HG03558 (cell line): ENCODE data around the gene RAB4B.
A peak's percentile ranks its signal among the peaks of the same experiment; 100 is the strongest.
"Not testable (repeated sequence)": the region's sequence is repeated elsewhere in the genome, so short reads cannot be mapped to it uniquely, and the experiment has no call there.

Experiments
- ATAC-seq: cut with Tn5 transposase; IDR thresholded peaks from one replicate; pipeline ENCODE4 v1.9.1; 2021; ENCODE audit warnings: moderate number of reproducible peaks; ENCODE audit not compliant: unreplicated experiment; ENCODE audit errors: extremely low read depth

RAB4B gene

GRCh38 chr19:40750058-40750873, 27.8 kb upstream of the RAB4B start, which contains the start of gene ACTMAP:
Gene ACTMAP, minus strand, starts transcription at chr19:40750477. Its CDS starts 674 bp downstream, at chr19:40749803.
- ATAC-seq: peak; percentile 68

GRCh38 chr19:40750874-40751537, 27.0 kb upstream of the RAB4B start, which contains the start of gene SNRPA:
Gene SNRPA, plus strand, starts transcription at chr19:40751203. Its CDS starts 206 bp downstream, at chr19:40751409.
- peak; percentile 21 for ATAC-seq

- no peak for ATAC-seq
These were observed 25.7 kb upstream of the RAB4B start for GRCh38 chr19:40752257-40752781.

- ATAC-seq: no peak
These were observed 23.3 kb upstream of the RAB4B start for GRCh38 chr19:40754611-40755247.

DNA sequence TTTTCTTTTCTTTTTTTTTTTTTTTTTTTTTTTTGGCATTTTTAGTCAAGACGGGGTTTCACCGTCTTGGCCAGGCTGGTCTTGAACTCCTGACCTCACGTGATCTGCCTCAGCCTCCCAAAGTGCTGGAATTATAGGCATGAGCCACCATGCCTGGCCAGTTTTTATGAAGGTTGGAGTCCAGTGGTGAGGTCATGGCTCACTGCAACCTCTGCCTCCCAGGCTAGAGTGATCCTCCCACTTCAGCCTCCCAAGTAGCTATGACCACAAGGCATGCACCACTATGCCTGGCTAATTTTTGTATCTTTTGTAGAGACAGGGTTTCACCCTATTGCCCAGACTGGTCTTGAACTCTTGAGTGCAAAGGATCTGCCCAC, 22.8 kb upstream of the RAB4B start:
- ATAC-seq: no peak

DNA sequence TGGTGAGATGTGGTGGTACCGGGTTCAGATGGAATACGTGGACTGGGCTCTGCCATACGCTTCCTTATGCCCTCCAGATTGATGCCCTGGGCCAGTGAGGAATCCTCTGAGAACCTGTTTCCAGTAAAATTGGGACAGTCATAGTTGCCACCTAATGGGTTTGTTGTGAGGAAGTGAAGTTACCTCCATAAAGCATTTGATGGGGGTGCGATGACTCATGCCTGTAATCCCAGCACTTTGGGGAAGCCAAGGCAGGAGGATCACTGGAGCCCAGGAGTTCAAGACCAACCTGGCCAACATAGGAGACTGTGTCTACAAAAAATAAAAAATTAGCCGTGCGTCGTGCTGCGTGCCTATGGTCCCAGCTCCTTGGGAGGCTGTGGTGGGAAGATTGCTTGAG, 22.3 kb upstream of the RAB4B start:
- ATAC-seq: no peak

GRCh38 chr19:40756502-40757110, 21.4 kb upstream of the RAB4B start:
- no peak for ATAC-seq

DNA sequence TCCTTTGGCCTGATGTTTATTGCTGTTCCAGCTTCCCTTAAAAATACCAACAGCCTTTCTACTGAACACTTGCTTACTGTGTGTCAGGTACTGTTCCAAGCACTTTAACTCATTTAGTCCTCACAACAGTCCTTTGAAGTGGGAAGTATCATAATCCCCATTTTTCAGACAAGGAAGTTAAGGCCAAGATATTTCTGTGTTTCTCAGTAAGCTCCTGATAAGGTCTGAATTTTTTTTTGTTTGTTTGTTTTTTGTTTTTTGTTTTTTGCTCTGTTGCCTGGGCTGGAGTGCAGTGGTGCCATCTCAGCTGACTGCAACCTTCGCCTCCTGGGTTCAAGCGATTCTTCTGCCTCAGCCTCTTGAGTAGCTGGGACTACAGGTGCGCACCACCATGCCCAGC, 19.6 kb upstream of the RAB4B start:
- no peak for ATAC-seq

DNA sequence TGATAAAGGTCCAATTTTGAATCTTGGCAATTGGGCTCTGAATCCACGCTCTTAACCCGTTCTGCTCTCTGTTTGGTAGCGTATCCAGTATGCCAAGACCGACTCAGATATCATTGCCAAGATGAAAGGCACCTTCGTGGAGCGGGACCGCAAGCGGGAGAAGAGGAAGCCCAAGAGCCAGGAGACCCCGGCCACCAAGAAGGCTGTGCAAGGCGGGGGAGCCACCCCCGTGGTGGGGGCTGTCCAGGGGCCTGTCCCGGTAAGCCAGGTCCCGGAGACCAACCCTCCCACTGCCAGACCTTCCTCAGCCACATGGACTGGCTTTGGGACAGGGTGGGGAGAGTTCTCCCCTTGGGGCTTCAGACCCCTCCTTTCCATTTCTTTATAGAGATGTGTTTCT, 18.7 kb upstream of the RAB4B start:
- no peak for ATAC-seq

DNA sequence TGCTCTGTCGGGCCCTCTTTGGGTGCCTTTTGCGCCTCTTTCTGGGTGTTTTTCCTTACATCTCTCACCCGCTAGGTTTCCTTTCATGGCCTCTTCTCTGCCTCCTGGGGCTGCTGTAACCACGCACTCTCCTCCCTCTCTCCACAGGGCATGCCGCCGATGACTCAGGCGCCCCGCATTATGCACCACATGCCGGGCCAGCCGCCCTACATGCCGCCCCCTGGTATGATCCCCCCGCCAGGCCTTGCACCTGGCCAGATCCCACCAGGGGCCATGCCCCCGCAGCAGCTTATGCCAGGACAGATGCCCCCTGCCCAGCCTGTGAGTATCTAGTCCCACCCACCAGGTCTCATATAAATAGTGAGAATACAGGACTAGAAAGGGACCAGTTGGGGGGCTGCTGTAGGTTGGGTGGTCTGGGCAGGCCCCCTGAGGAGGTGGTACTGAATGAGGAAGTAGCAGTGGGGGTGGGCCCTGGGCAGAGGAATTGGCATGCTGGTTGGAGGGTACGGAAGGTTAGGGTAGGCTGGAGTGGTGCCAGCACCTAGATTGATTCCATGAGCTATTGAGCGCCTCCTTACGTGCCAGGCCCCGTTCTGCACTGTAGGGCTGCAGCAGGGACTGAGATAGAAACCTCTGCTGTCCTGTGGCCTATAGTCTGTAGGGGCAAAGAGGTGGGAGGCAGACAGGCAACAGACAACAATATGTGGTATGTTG, 15.1 kb upstream of the RAB4B start:
- ATAC-seq: no peak

GRCh38 chr19:40763526-40763925, 14.5 kb upstream of the RAB4B start:
- no peak for ATAC-seq

GRCh38 chr19:40763963-40764362, 14.1 kb upstream of the RAB4B start:
- no peak for ATAC-seq

- ATAC-seq: not testable (repeated sequence)
These were observed 11.7 kb upstream of the RAB4B start for GRCh38 chr19:40766385-40766784.

DNA sequence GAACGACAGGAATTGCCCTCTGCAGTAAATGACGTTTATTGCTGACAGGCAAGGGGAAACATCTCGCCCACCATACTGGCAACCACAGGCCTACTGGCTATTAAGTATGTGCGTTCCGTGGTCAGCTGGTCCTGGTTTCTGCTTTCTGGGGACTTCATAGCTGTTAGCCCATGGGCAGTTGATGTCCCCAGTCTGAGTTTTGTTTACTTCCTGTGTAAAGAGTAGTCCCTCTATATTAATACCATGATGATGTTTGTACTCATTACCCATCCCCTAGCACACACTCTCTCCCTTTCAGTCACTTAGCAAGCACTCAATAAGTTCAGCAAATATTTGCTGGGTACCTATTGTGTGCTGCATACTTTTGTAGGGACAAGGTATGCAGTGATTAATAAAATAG, 9.2 kb upstream of the RAB4B start:
- ATAC-seq: no peak

DNA sequence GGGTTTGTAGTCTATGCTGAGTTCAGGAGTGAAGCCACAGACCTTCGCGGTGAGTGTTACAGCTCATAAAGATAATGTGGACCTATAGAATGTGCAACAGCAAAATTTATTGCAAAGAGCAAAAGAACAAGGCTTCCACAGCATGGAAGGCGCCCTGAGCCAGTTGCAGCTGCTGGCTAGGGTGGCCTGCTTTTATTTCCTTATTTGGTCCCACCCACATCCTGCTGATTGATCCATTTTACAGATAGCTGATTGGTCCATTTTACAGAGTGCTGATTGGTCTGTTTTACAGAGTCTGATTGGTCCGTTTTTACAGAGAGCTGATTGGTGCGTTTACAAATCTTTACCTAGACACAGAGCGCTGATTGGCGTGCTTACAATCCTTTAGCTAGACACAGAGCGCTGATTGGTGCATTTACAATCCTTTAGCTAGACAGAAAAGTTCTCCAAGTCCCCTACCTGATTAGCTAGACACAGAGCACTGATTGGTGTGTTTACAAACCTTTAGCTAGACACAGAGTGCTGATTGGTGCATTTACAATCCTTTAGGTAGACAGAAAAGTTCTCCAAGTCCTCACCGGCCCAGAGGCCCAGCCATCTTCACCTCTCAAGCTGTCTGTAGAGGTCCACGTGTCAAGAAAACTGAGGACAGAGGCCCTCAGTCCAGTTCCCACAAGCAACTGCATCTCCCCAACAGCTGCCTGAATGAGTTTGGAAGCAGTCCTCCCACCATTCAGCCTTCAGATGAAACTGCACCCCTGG, 6.8 kb upstream of the RAB4B start:
- ATAC-seq: not testable (repeated sequence)

- no peak for ATAC-seq
These were observed 3.0 kb upstream of the RAB4B start, which contains the start of gene MIA for GRCh38 chr19:40774916-40775631. Gene MIA, plus strand, starts transcription at chr19:40775521. Its CDS starts 22 bp downstream, at chr19:40775543.

DNA sequence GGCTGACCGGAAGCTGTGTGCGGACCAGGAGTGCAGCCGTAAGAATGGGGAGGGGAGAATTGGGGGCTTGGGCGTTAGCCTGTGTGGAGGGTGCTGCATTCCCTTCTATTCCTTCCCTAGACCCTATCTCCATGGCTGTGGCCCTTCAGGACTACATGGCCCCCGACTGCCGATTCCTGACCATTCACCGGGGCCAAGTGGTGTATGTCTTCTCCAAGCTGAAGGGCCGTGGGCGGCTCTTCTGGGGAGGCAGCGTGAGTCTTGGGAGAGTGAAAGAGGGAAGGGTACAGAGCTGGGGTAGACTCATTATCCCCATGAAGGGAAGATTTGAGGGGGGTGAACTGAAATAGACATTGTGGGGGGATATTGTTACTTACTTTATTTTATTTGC, 2.4 kb upstream of the RAB4B start:
- ATAC-seq: no peak

GRCh38 chr19:40776364-40776763, 1.7 kb upstream of the RAB4B start:
- ATAC-seq: no peak
